Neuronal stem cell (in vitro differentiated cells): ENCODE data around the gene SSTR5.

ENCODE experiments used
- DNase-seq: peaks from one replicate; pipeline ENCODE4 v3.0.0-alpha.2; 2013; ENCODE audit warnings: low spot score
- H2AFZ ChIP-seq: one replicate; pipeline ENCODE4 v1.6.1; 2013; ENCODE audit warnings: mild to moderate bottlenecking, low read length, inconsistent platforms
- H2AK5ac ChIP-seq: 2 replicates; pipeline ENCODE4 v1.6.1; 2013; ENCODE audit warnings: low read depth, mild to moderate bottlenecking, inconsistent platforms, low read length, moderate library complexity, mixed read lengths
- H2BK120ac ChIP-seq: 2 replicates; pipeline ENCODE4 v1.6.1; 2013; ENCODE audit warnings: low read depth, mild to moderate bottlenecking, inconsistent platforms, low read length, moderate library complexity, mixed read lengths
- H2BK12ac ChIP-seq: one replicate; pipeline ENCODE4 v1.6.1; 2013; ENCODE audit warnings: low read length, inconsistent platforms
- H2BK15ac ChIP-seq: 2 replicates; pipeline ENCODE4 v1.6.1; 2013; ENCODE audit warnings: mild to moderate bottlenecking, low read length, inconsistent platforms, mixed read lengths
- H2BK5ac ChIP-seq: one replicate; pipeline ENCODE4 v1.6.1; 2013; ENCODE audit warnings: inconsistent platforms, mild to moderate bottlenecking, low read length, moderate library complexity
- H3K14ac ChIP-seq: one replicate; pipeline ENCODE4 v1.6.1; 2013; ENCODE audit warnings: low read length, inconsistent platforms
- H3K18ac ChIP-seq: 2 replicates; pipeline ENCODE4 v1.6.1; 2013; ENCODE audit warnings: low read length, inconsistent platforms
- H3K23ac ChIP-seq: 2 replicates; pipeline ENCODE4 v1.6.1; 2013; ENCODE audit warnings: low read depth, mild to moderate bottlenecking, mixed read lengths, low read length, inconsistent platforms; ENCODE audit not compliant: poor library complexity
- H3K27ac ChIP-seq: replicated peaks from 3 replicates; pipeline ENCODE4 v1.5.1; 2013; ENCODE audit warnings: low read length, inconsistent platforms
- H3K27me3 ChIP-seq, 3 experiments: 2 replicates each; pipeline ENCODE4 v1.6.1; 2013; ENCODE audit warnings: low read length in 3 of 3, mild to moderate bottlenecking in 2 of 3, inconsistent platforms in 1 of 3, low read depth in 1 of 3, mixed read lengths in 1 of 3, moderate library complexity in 1 of 3; ENCODE audit not compliant: control insufficient read depth in 3 of 3, insufficient read depth in 3 of 3
- H3K36me3 ChIP-seq, 2 donors: replicated peaks in 1 of 2; 2 replicates each; pipeline ENCODE4 v1.6.1; 2013; ENCODE audit warnings: low read length in 2 of 2; ENCODE audit not compliant: control insufficient read depth in 2 of 2, insufficient read depth in 2 of 2
- H3K4ac ChIP-seq: 2 replicates; pipeline ENCODE4 v1.6.1; 2013; ENCODE audit warnings: inconsistent platforms, mild to moderate bottlenecking, low read length, moderate library complexity
- H3K4me1 ChIP-seq, 2 donors: 1 replicate in 1 of 2; 2 replicates in 1 of 2; pipeline ENCODE4 v1.6.1; 2013; ENCODE audit warnings: low read length in 2 of 2, low read depth in 1 of 2; ENCODE audit not compliant: control insufficient read depth in 2 of 2, insufficient read depth in 1 of 2
- H3K4me2 ChIP-seq: one replicate; pipeline ENCODE4 v1.6.1; 2013; ENCODE audit warnings: mild to moderate bottlenecking, low read length, inconsistent platforms; ENCODE audit not compliant: insufficient read depth, poor library complexity, severe bottlenecking
- H3K4me3 ChIP-seq, 2 donors: 2 replicates each; pipeline ENCODE4 v1.5.1; 2013; ENCODE audit warnings: low read length in 2 of 2, mild to moderate bottlenecking in 2 of 2, inconsistent platforms in 1 of 2, moderate library complexity in 1 of 2
- H3K79me1 ChIP-seq: one replicate; pipeline ENCODE4 v1.6.1; 2013; ENCODE audit warnings: low read depth, mild to moderate bottlenecking, inconsistent platforms, low read length, moderate library complexity
- H3K9ac ChIP-seq: one replicate; pipeline ENCODE4 v1.6.1; 2013; ENCODE audit warnings: mild to moderate bottlenecking, low read depth, low read length, inconsistent platforms; ENCODE audit not compliant: poor library complexity
- H3K9me3 ChIP-seq, 2 donors: replicated peaks in 1 of 2; 2 replicates each; pipeline versions ENCODE3 to v1.6.1; 2013; ENCODE audit warnings: low read length in 2 of 2, mild to moderate bottlenecking in 2 of 2, inconsistent platforms in 1 of 2, low read depth in 1 of 2, mixed read lengths in 1 of 2, moderate library complexity in 1 of 2; ENCODE audit not compliant: control insufficient read depth in 2 of 2, insufficient read depth in 1 of 2
- H4K8ac ChIP-seq: one replicate; pipeline ENCODE4 v1.6.1; 2013; ENCODE audit warnings: low read depth, mild to moderate bottlenecking, inconsistent platforms, low read length, moderate library complexity
- H4K91ac ChIP-seq: one replicate; pipeline ENCODE4 v1.6.1; 2013; ENCODE audit warnings: low read length, low read depth, mild to moderate bottlenecking, inconsistent platforms; ENCODE audit not compliant: poor library complexity
- WGBS, 2 donors: extraction: QIAGEN DNeasy Blood & Tissue Kit; methylation state at CpG; one replicate each; pipeline ENCODE4 v1.1.7; 2013; ENCODE audit warnings: missing lambda C conversion rate in 2 of 2, mixed read lengths in 1 of 2; ENCODE audit not compliant: insufficient read length in 2 of 2, insufficient replicate concordance in 1 of 2; ENCODE audit errors: extremely low coverage in 2 of 2; 5-methylcytosine and 5-hydroxymethylcytosine counted together

Gene SSTR5

DNA sequence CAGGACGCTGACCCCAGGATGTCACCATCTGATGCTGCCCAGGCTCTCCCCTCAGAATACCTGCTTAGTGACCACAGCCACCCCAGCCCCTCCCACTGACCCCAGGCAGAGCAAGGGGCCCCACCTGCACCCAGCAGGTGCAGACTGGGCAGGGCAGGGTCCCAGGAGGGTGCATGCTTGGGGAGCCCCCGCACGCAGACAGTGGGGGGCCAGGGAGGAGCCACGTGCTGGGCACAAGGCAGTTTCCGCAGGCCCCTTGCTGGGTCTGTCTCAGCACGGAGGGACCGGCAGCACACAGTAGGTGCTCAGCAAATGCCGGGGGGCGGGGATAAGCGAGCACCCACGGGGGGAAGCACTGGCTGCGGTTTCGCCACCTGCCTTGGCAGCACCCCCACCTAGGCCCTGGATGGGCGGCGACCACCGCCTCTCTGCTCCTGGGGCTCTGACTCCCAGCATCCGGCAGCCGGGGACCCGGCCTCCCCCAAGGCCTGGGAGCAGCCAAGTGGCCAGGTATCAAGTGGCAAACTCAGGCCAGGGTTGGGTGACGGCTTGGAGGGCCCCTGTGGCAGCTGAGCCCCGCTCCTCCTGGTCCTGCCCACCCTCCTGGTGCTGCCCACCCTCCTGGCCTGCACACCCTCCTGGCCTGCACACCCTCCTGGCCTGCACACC lies 18.7 kb upstream of the SSTR5 start:
- no peak overlapping the region for H2BK5ac ChIP-seq
- no peaks in the 10 kb centered on the region for H3K36me3 ChIP-seq
- peaks cover 7 to 9% of the 10 kb centered on the region in 2 donors for H3K4me1 ChIP-seq
- peak overlapping the region; percentile 76 for H3K18ac ChIP-seq
- WGBS, 2 donors: no CpG with 5 or more reads among the region's 21 CpGs
- H2BK12ac ChIP-seq: peak overlapping the region; percentile 73
- peak overlapping the region; percentile 23 for H2BK15ac ChIP-seq
- no peak overlapping the region for H4K8ac ChIP-seq
- H3K4ac ChIP-seq: no peak overlapping the region
- peaks cover 6 to 8% of the 10 kb centered on the region in 2 donors for H3K9me3 ChIP-seq
- no peak overlapping the region for H3K27ac ChIP-seq
- peak overlapping the region; percentile 56 for H3K14ac ChIP-seq
- H3K4me3 ChIP-seq: no peak overlapping the region
- H2AK5ac ChIP-seq: peak overlapping the region; percentile 70
- no peak overlapping the region for H2BK120ac ChIP-seq
- DNase-seq: no peak
- peaks cover 3% of the 10 kb centered on the region for H3K79me1 ChIP-seq
- no peak overlapping the region for H3K9ac ChIP-seq
- H3K23ac ChIP-seq: peak overlapping the region; percentile 55
- no peak overlapping the region for H3K4me2 ChIP-seq
- peaks cover 0 to 25% (median 1%) of the 10 kb centered on the region in 3 experiments for H3K27me3 ChIP-seq
- H2AFZ ChIP-seq: no peak overlapping the region
- H4K91ac ChIP-seq: no peak overlapping the region

DNA sequence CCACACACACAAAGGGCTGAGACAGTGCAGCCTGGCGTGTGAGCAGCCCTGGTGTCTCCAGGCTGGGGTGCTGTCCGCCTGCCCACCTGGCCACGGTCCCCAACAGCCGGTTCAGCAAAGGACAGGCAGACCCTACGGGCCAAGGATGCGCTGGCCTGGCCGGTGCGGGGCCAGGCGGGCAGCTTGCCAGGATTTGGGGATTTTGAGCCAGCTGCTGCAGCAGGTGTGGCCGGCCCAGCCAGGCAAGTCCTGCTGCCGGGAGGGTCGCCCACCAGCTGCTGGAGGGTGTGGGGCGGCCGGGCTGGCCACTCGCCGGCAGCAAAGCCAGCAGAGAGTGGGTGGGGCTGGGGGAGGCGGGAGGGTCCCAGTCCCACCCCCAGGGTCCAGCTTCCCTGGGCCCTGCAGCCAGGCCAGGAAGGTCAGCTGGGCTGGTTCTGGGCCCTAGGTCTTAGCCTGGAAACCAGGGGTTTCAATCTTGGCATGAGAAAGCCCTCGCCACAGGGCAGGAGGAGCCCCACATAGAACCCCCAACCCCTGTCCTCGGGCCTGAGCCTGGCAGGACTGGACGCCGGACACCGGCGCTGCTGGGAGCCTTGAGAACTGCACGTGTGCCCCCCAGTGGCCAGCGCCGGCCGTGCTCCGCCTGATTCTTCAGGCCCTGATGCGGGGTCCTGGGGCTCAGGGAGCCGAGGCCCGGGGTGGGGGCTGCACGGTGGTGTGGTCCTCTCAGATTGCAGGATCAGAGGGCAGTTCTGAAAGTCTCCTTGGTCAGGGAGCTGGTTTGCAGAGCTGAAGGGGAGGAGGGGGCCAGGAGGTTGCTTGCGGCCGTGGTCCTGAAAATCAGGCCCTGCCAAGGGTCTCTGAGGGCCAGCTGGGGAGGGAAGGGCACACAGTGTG lies 17.6 kb upstream of the SSTR5 start:
- peak; percentile 75 for DNase-seq
- no peak overlapping the region for H2BK5ac ChIP-seq

DNA sequence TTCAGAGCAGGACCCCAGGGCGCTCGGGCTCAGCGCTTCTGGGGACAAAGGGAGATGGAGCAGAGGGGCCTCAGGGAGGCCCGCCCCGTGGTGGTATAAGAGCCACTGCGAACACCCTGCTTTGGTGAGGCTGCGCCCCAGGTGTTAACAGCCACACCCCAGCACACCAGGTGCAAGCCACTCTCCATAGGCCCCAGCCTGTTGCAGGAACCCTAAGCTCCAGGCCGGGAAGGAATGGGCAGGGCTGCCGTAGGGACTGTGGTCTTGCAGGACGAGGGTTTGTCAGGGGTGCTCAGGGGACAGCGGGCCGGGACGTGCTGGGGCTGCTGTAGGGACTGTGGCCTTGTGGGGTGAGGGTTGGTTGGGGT lies 17.0 kb upstream of the SSTR5 start:
- Histone ChIP-seq H4K8ac (no peak overlapping the region), H4K91ac (peak overlapping the region; percentile 95), H3K79me1 (peaks cover 3% of the 10 kb centered on the region), H2BK120ac (no peak overlapping the region), H3K9me3 (peaks cover 10 to 14% of the 10 kb centered on the region in 2 donors), H2AFZ (no peak overlapping the region), H3K18ac (peak overlapping the region; percentile 92), H3K4me1 (peaks cover 6% of the 10 kb centered on the region in 2 donors), H3K23ac (peak overlapping the region; percentile 65), H3K4me3 (no peak overlapping the region), H3K27me3 (peaks cover 0 to 15% (median 1%) of the 10 kb centered on the region in 3 experiments), H3K14ac (no peak overlapping the region), H2AK5ac (peak overlapping the region; percentile 72), H3K36me3 (no peaks in the 10 kb centered on the region), H3K4ac (no peak overlapping the region), H3K9ac (no peak overlapping the region), H2BK15ac (peak overlapping the region; percentile 92), H2BK12ac (peak overlapping the region; percentile 82), H3K4me2 (no peak overlapping the region), H3K27ac (no peak overlapping the region), H2BK5ac (no peak overlapping the region)
- no peak for DNase-seq
- WGBS, 2 donors: no CpG with 5 or more reads among the region's 13 CpGs

More for the DNA sequence above, 17.6 kb upstream of the SSTR5 start:
- H2AK5ac ChIP-seq: peak overlapping the region; percentile 72
- H3K4me3 ChIP-seq: no peak overlapping the region
- H3K18ac ChIP-seq: peak overlapping the region; percentile 89
- H3K9ac ChIP-seq: no peak overlapping the region
- H2BK15ac ChIP-seq: peak overlapping the region; percentile 92
- peaks cover 10 to 14% of the 10 kb centered on the region in 2 donors for H3K9me3 ChIP-seq
- H2AFZ ChIP-seq: peak overlapping the region; percentile 80
- H3K27me3 ChIP-seq: peaks cover 0 to 20% (median 1%) of the 10 kb centered on the region in 3 experiments
- no peaks in the 10 kb centered on the region for H3K36me3 ChIP-seq
- no CpG with 5 or more reads among the region's 34 CpGs for WGBS, 2 donors
- peak overlapping the region; percentile 82 for H2BK12ac ChIP-seq
- H3K4me2 ChIP-seq: no peak overlapping the region
- H3K27ac ChIP-seq: no peak overlapping the region
- H3K79me1 ChIP-seq: peaks cover 3% of the 10 kb centered on the region
- no peak overlapping the region for H3K23ac ChIP-seq
- no peak overlapping the region for H2BK120ac ChIP-seq
- no peak overlapping the region for H4K8ac ChIP-seq
- H3K4me1 ChIP-seq: peaks cover 6% of the 10 kb centered on the region in 2 donors
- H3K4ac ChIP-seq: no peak overlapping the region
- peak overlapping the region; percentile 95 for H4K91ac ChIP-seq
- H3K14ac ChIP-seq: no peak overlapping the region

DNA sequence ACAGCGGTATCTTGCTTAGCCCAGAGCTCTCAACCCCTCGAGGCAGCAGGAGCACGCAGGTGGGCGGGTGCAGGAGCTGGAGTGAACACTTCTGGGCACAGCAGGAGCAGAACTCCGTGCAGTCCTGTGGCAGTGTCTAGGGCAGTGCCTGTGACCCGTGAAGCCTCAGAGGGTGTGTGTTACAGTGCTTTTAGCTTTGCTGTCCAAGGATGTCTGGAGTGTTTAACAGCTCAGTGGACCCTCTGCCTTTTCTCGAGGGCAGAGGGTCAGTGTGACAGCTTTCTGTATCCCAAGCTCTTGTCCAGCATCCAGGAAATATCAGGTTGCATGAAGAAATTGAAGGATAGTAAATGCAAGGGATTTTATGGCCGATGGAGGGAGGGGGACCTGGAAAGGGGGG lies 16.4 kb upstream of the SSTR5 start:
- H2AK5ac ChIP-seq: peak overlapping the region; percentile 72
- H3K18ac ChIP-seq: no peak overlapping the region
- no peak overlapping the region for H3K4me3 ChIP-seq
- no peak overlapping the region for H3K9ac ChIP-seq
- H3K79me1 ChIP-seq: peaks cover 3% of the 10 kb centered on the region
- H3K14ac ChIP-seq: no peak overlapping the region
- H4K8ac ChIP-seq: no peak overlapping the region
- no peak overlapping the region for H2BK12ac ChIP-seq
- no peak overlapping the region for H2AFZ ChIP-seq
- H3K4me2 ChIP-seq: no peak overlapping the region
- H3K23ac ChIP-seq: peak overlapping the region; percentile 65
- H3K9me3 ChIP-seq: peaks cover 10 to 14% of the 10 kb centered on the region in 2 donors
- DNase-seq: no peak
- H3K27me3 ChIP-seq: peaks cover 0 to 9% (median 1%) of the 10 kb centered on the region in 3 experiments
- no CpG with 5 or more reads among the region's 8 CpGs for WGBS, 2 donors
- no peak overlapping the region for H2BK5ac ChIP-seq
- no peak overlapping the region for H4K91ac ChIP-seq
- H3K36me3 ChIP-seq: no peaks in the 10 kb centered on the region
- H2BK120ac ChIP-seq: no peak overlapping the region
- H3K4ac ChIP-seq: no peak overlapping the region
- H3K27ac ChIP-seq: no peak overlapping the region
- H3K4me1 ChIP-seq: peaks cover 6% of the 10 kb centered on the region in 2 donors
- H2BK15ac ChIP-seq: peak overlapping the region; percentile 92
